ENCODE data around the gene ECD.

The ECD gene

DNA sequence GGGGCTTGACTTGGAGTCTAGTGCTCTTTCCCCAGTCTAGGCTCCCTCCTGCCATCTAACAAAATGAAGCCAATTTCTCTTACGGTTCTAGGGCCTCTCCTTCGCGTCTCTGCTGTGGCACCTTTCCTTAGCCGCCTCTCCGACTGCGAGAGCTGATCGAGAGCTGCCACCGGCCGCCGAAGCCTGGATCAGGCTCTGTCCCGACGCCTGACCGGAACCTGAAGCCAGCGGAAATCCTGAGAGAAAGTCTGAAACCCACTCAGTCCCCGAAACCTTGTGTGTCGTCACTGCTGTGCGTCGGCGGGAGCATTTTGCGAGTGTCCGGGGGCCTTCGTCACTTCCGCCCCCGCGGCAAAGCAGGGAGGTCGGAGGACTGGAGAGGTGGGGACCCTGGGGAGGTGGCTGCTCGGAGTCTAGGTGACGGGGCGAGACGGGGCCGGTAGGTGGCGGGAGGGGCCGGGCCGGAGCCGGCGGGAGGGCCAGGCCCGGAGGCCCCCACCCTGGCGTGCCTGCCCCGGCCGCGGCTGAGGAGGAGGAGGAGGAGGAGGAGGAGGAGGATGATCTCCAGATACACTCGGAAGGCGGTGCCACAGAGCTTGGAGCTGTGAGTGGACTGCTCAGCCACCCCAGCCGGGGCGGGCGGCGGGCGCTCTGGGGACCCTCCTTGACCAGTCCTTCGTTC, at the start of gene ECD, which contains the start of gene FAM149B1:
TSS of gene ECD (minus strand) at position 226 of the 682 bp plus-strand sequence. CDS start 4,071 bp downstream, outside the sequence.
TSS of gene FAM149B1 (plus strand) at position 337 of the 682 bp plus-strand sequence. CDS start at position 558, 221 bp downstream.
- DNase-seq: peak; percentile 93

- no peak for DNase-seq
Measured at GRCh38 chr10:73215749-73216148, 47.9 kb upstream of the ECD start.

GRCh38 chr10:73211106-73211811, 43.5 kb upstream of the ECD start:
- DNase-seq: no peak

DNA sequence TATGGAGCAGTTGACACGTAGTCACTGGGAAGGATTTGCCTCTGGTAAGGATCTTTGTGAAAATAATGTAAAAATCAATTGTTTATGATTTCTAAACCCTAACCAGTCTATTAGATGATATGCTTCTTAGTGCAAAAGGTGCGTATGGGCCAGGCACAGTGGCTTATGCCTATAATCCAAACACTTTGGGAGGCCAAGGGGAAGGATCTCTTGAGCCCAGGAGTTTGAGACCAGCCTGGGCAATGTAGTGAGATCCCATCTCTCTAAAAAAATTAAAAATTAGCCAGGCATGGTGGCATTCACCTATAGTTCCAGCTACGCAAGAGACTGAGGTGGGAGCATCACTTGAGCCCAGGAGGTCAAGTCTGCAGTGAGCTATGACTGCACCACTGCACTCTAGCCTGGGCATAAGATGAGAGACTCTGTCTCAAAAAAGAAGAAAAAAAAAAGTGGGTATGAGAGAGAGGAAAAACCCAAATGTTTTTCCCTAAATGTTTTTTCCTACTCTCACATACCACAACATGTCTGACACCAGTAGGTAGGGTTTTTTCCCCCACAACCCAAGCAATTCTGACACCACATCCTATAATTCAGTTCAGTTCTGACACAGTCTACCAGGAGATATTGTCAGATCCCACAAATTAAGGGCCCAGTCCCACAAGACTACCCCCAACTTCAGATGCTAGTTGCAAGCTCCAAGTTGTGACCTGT, 42.7 kb upstream of the ECD start:
- DNase-seq: no peak

DNA sequence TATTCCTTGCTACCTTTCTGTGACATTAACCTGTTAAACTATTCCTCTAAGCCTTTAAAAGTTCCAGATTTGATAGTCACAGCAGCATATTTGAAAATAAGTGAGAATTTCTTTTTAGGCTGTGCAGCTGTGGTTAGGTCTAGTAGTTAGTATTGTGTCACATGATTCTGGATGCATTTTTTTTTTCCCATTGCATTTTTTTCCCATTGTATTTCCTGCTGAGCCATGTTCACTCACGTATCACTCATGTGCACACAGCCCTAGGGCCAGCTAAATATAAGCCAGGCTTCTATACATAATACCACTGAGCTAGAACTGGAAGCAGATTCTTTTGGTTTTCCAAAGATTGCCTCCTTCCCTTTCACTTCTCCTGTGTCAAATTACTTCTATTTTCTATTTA, 41.9 kb upstream of the ECD start:
- DNase-seq: no peak

DNA sequence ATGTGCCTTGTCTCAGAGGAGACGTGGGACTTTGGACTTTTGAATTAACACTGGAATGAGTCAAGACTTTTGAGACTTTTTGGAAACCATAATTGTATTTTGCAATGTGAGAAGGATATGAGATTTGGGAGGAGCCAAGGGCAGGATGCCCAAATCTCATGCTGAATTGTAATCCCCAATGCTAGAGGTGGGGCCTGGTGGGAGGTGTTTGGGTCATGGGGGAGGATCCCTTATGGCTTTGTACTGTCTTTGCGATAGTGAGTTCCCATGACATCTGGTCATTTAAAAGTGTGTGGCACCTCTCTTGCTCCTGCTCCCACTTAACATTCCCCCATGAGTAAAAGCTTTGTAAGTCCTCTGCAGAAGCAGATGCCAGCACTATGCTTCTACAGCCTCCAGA, 40.1 kb upstream of the ECD start:
- DNase-seq: no peak

- DNase-seq: no peak
Measured at GRCh38 chr10:73206385-73206784, 38.6 kb upstream of the ECD start.

GRCh38 chr10:73205890-73206289, 38.1 kb upstream of the ECD start:
- DNase-seq: no peak

DNA sequence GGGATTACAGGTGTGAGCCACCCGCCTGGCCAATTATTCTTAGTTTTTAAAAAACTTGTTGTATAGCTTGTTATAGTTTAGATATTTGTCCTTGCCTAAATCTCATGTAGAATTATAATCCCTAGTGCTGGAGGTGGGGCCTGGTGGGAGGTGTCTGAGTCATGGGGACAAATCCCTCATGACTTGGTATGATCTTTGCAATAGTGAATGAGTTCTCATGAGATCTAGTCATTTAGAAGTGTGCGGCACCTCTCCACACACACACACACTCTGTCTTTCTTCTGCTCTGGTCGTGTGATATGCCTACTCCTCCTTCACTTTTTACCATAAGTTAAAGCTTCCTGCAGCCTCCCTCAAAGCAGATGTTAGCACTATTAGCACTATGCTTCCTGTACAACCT, 37.3 kb upstream of the ECD start:
- no peak for DNase-seq

DNA sequence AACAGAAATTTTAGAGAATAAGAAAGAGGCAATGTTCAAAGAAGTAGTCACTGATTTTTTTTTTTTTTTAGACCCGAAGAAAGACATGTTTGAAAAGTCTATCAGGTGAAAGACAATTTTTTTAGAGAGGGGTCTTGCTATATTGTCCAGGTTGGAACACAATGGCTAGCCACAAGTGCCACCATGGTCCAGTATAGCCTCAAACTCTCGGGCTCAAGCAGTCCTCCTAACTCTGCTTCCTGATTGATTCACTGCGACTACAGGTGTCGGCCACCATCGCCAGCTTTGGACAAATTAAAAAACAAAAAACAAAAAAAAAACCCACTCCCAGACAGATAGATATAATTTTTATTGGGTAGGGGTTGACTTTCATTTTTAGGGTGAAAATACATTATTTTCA, 22.4 kb upstream of the ECD start:
- DNase-seq: no peak

GRCh38 chr10:73186266-73186665, 18.5 kb upstream of the ECD start:
- DNase-seq: no peak

DNA sequence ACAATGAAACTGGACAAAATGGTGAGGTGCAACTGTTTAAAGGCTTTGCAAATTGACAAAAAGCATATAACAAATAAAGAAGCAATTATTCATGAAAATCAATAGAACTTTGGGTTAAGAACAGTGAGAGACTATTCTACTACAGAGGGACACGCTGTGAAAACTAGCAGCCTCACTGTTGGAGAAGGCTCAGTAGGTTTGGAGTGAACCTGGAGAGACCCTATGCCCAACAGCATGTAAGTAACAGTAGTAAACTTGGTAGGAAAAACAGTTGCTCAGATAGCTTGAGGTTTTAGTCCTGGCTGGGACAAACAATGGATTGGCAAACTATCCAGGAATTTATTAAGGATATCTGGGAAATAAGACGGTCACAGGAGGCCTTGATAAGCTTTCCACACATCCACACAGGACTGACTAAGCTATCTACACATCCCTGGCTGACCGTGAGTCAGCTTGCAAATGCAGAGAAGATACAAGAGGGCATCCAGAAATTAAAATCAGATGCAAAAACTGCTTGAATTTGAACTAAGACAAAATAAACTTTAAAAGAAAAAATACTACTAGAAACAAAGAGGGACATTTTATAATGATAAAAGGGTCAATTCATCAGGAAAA, 16.0 kb upstream of the ECD start:
- no peak for DNase-seq

DNA sequence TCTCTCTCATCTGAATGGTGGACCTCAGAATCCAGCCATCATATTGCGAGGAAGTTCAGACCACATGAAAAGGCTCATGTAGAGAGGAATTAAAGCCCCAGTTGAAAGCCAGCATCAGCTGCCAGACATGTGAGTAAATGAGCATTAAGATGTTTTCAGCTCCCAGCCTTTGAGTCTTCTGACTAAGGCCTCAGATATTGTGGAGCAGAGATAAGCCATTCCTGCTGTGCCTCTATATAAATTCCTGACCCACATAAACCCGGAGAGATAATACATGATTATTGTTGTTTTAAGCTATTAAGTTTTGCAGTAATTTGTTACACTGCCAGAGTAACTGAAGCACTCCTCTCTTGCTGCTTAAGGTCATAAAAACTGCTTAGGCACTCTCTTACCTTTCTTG, 14.8 kb upstream of the ECD start:
- no peak for DNase-seq

GRCh38 chr10:73174148-73174925, 6.5 kb upstream of the ECD start:
- DNase-seq: no peak

DNA sequence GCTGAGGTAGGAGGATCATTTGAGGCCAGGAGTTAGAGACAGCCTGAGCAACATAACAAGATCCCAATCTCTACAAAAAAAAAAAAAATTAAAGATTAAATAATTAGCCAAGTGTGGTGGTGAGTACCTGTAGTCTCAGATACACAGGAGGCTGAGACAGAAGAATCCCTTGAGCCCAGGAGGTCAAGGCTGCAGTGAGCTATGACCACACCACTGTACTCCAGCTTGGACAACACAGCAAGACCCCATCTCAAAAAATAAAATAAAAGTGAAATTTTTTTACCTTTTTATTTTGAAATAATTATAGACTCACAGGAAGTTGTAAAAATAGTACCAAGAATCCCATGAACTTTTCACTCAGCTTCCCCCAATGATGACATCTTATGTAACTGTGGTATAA, 5.1 kb upstream of the ECD start:
- DNase-seq: no peak

GRCh38 chr10:73169320-73169719, 1.5 kb upstream of the ECD start:
- no peak for DNase-seq

DNA sequence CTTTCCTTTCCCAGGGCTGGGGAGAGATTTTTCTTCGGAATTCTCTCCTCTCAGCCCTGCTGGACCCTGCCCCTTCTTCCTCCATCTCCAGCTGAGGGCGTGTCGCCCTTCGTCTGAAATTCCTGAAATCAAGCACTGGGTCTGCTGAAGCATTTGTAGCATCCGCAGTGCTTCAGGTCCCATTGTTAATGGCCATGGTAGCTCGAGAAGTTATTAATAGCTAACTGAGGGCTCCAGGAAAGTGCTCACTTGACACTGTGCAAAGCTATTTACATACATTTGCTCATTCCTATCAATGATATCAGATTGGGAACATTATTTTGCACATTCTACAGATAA, 626 bp upstream of the ECD start:
- no peak for DNase-seq

DNA sequence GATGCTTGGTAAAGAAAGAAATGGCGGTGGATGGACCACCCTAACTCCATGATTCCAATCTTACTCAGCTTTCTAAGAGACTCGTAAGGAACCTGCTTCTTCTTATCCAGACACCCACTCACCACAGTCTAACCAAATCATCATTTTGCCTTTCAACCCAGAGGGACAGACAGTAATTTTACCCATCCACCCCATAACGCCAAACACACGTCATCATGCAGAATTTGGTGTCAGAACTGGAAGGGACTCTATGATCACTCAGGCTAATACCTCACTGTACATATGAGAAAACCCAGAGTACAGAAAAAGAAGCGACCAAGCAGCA, 388 bp downstream of the ECD start:
- DNase-seq: no peak

GRCh38 chr10:73166972-73167371, 836 bp downstream of the ECD start:
- DNase-seq: no peak

- no peak for DNase-seq
Measured at GRCh38 chr10:73163096-73163495, 4.7 kb downstream of the ECD start.

- no peak for DNase-seq
Measured at GRCh38 chr10:73161662-73162061, 6.1 kb downstream of the ECD start.

DNA sequence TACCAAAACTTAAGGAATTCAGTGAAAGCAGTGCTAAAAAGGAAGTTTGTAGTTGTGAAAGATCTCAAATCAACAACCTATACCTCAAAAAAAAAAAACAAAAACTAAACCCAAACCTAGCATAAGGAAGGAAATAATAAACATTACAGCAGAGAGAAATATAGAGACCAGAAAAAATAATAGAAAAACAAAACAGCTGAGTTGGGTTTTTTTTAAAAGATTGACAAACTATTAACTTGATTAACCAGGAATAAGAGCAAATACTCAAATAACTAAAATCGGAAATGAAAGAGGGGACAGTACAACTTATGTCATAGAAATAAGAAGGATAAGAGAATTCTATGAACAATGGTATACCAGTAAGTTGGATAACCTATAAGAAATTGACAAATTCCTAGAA, 6.7 kb downstream of the ECD start:
- DNase-seq: no peak

DNA sequence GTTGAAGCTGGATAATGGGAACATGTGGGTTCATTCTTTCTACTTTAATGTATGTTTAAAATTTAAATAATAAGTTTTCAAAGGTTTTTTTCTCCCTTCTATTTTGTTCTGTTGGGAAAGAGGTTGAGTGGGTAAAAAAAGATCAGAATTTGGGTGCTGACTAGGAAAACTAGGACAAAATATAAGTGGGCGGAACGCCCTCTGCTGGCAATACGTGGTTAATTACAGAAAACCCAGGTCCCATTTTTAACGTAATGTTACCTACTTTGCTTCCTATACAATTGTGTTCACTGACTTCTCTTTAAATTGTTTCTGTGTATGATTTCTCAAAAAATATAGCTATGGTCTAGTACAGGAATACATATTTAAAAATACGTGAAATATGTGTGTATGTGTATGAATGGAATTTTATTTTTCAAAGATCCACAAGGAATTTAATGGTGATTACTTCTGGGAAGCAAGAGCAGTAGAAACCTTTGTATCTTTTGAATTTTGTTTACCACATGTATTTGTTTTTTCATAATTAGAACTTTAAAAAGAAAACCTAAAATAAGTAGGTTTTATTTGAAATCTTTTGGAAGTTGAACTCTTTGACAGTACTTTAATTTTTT, 8.7 kb downstream of the ECD start:
- peak; percentile 49 for DNase-seq

Measured in activated naive CD4-positive, alpha-beta T cell treated with anti-CD3 and anti-CD28 coated beads, Interleukin-2, amount 50 U/mL, for 16 hours (primary cell).